SH-SY5Y (cell line): ENCODE measurements around the gene NEUROG3.
A peak's percentile ranks its signal among the peaks of the same experiment; 100 is the strongest.

Experiments
- GATA2 ChIP-seq: IDR thresholded peaks from 2 replicates; pipeline ENCODE4 v1.6.1; 2011; ENCODE audit warnings: mild to moderate bottlenecking, low read depth, low read length
- GATA3 ChIP-seq: IDR thresholded peaks from 2 replicates; pipeline ENCODE4 v1.6.1; 2011; ENCODE audit warnings: low read depth, mild to moderate bottlenecking, low read length, moderate library complexity

Gene NEUROG3

GRCh38 chr10:69559525-69559924, 13.7 kb downstream of the NEUROG3 start:
- no peak for TF ChIP-seq GATA3
- no peak for TF ChIP-seq GATA2

GRCh38 chr10:69558559-69558958, 14.7 kb downstream of the NEUROG3 start:
- no peak for TF ChIP-seq GATA2
- no peak for TF ChIP-seq GATA3

- TF ChIP-seq GATA2 (no peak), GATA3 (no peak)
Observed at GRCh38 chr10:69554611-69555010, 18.6 kb downstream of the NEUROG3 start.

- no peak for TF ChIP-seq GATA2
- no peak for TF ChIP-seq GATA3
Observed at GRCh38 chr10:69553328-69553727, 19.9 kb downstream of the NEUROG3 start.

- TF ChIP-seq GATA2 (no peak), GATA3 (no peak)
Observed at GRCh38 chr10:69552268-69552667, 21.0 kb downstream of the NEUROG3 start.

GRCh38 chr10:69549959-69550358, 23.3 kb downstream of the NEUROG3 start:
- TF ChIP-seq GATA2 (no peak), GATA3 (no peak)

GRCh38 chr10:69541463-69541862, 31.8 kb downstream of the NEUROG3 start:
- TF ChIP-seq GATA3 (no peak), GATA2 (no peak)

GRCh38 chr10:69538461-69538860, 34.8 kb downstream of the NEUROG3 start:
- TF ChIP-seq GATA2: no peak
- no peak for TF ChIP-seq GATA3

- TF ChIP-seq GATA3 (no peak), GATA2 (no peak)
Observed at GRCh38 chr10:69537449-69537848, 35.8 kb downstream of the NEUROG3 start.

- TF ChIP-seq GATA3: peak; percentile 70
- TF ChIP-seq GATA2: peak; percentile 83
Observed at GRCh38 chr10:69533658-69534057, 39.6 kb downstream of the NEUROG3 start.

- TF ChIP-seq GATA3 (no peak), GATA2 (no peak)
Observed at GRCh38 chr10:69527961-69528360, 45.3 kb downstream of the NEUROG3 start.
